Measurements from ENCODE around the gene DOK7. TPM values are rescaled to one million over a fixed set of nuclear protein-coding genes. Genes with fewer than 3 reads are reported as not detected.

Gene DOK7
- polyA plus RNA-seq, 3 donors = not detected

DNA sequence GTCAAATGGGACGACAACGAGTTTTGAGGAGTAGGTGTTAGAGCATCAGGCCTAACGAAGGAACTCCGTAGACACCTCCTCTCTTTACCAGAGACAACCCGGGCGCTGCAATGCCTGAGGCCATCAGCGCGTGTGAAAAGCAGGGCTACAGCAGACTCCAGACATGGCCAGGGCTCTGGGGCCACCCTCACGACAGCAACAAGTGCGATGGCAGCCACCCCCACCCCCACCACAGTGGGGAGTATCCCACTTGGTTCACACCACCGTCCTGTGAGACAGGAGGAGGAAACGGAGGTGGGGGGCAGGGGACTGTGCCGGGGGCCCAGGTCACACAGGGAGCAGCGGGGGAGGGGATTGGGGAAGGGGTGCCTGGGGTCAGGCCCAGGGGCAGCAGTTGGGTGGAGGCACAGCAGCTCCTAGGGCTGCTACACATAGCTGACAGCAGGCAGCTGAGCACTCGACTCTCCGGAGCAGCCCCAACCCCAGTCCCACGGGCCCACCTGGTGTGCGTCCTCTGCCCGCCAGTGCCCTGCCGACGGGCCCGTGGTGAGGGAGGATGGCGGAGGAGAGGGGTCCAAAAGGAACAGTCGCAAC, 60.6 kb downstream of the DOK7 start:
- Histone ChIP-seq H3K27ac (ENCODE audit: low read depth in 1 of 2, low read length in 2 of 2) (no peak overlapping the region), H3K27me3 (ENCODE audit: control insufficient read depth in 2 of 2, insufficient read depth in 2 of 2, low read length in 2 of 2) (no peaks in the 10 kb centered on the region), H4K20me1 (ENCODE audit: insufficient read depth, low read length) (peaks cover 100% of the 10 kb centered on the region), H3K79me2 (ENCODE audit: insufficient read depth, low read length) (peaks cover 62% of the 10 kb centered on the region), H3K9ac (ENCODE audit: insufficient read depth, low read length, poor library complexity, severe bottlenecking) (no peak overlapping the region), H3K4me1 (ENCODE audit: control insufficient read depth in 1 of 2, insufficient read depth in 2 of 2, low read length in 2 of 2) (peaks cover 0 to 4% of the 10 kb centered on the region in 2 donors), H3K9me3 (replicated peaks in 1 of 2; ENCODE audit: control insufficient read depth in 1 of 2, insufficient read depth in 1 of 2, low read length in 2 of 2) (no peaks in the 10 kb centered on the region), H3K4me3 (replicated peaks in 1 of 3; ENCODE audit: low read depth in 2 of 3, low read length in 3 of 3) (no peak overlapping the region), H2AFZ (ENCODE audit: insufficient read depth, low read depth, low read length, poor library complexity, severe bottlenecking) (no peak overlapping the region), H3K36me3 (replicated peaks in 1 of 2; ENCODE audit: control insufficient read depth in 1 of 2, insufficient read depth in 2 of 2, low read length in 2 of 2) (peaks cover 80 to 99% of the 10 kb centered on the region in 2 donors), H3K4me2 (replicated peaks; ENCODE audit: extremely low read depth, low read length, poor library complexity, severe bottlenecking) (no peak overlapping the region)
- 97% methylated on average over 7 of the region's 24 CpGs for WGBS (ENCODE audit: insufficient coverage)
- no peaks in the 10 kb centered on the region for H3K27me3 Mint-ChIP-seq (ENCODE audit: low read depth in 3 of 3)
- H3K36me3 Mint-ChIP-seq = peaks cover 67 to 94% of the 10 kb centered on the region in 2 donors
- H3K27ac Mint-ChIP-seq = peak overlapping the region in 1 of 7 donors; percentile 28
- intact Hi-C loops (cut with micrococcal nuclease) = no loop called here
- DNase-seq = no peak
- TF ChIP-seq, protein P1, sequence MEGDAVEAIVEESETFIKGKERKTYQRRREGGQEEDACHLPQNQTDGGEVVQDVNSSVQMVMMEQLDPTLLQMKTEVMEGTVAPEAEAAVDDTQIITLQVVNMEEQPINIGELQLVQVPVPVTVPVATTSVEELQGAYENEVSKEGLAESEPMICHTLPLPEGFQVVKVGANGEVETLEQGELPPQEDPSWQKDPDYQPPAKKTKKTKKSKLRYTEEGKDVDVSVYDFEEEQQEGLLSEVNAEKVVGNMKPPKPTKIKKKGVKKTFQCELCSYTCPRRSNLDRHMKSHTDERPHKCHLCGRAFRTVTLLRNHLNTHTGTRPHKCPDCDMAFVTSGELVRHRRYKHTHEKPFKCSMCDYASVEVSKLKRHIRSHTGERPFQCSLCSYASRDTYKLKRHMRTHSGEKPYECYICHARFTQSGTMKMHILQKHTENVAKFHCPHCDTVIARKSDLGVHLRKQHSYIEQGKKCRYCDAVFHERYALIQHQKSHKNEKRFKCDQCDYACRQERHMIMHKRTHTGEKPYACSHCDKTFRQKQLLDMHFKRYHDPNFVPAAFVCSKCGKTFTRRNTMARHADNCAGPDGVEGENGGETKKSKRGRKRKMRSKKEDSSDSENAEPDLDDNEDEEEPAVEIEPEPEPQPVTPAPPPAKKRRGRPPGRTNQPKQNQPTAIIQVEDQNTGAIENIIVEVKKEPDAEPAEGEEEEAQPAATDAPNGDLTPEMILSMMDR (IDR thresholded peaks at IDR 0.05) = no peak
- H3K4me3 Mint-ChIP-seq = no peak overlapping the region
- H3K4me1 Mint-ChIP-seq = peaks cover 6% of the 10 kb centered on the region
- H3K9me3 Mint-ChIP-seq = no peaks in the 10 kb centered on the region

DNA sequence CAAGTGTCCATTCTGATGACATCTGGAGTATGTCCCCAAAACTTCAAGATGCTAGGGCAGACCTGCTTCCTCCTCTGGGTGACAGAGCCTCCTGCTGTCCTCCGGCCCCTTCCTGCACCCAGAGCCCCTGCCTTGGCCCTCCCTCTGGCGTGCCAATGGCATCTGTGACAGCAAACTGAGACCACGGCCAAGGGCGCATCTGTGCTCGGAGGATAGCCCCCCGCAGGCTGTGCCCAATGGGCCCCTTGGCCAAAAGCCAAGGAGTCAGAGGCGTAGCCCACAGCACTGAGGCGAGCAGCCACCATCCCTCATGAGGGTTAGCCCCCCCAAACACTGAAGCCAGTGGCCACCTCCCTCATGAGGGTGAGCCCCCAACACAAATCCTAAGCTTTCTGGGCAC, 61.2 kb downstream of the DOK7 start:
- 95% methylated on average over 8 of the region's 8 CpGs for WGBS (ENCODE audit: insufficient coverage)
- H3K36me3 Mint-ChIP-seq = peaks cover 61 to 91% of the 10 kb centered on the region in 2 donors
- H3K79me2 ChIP-seq (ENCODE audit: insufficient read depth, low read length) = peaks cover 68% of the 10 kb centered on the region
- H3K9me3 Mint-ChIP-seq = no peaks in the 10 kb centered on the region
- H3K4me3 Mint-ChIP-seq = no peak overlapping the region
- H2AFZ ChIP-seq (ENCODE audit: insufficient read depth, low read depth, low read length, poor library complexity, severe bottlenecking) = no peak overlapping the region
- no peak for DNase-seq
- no peaks in the 10 kb centered on the region for H3K27me3 Mint-ChIP-seq (ENCODE audit: low read depth in 3 of 3)
- H3K4me1 ChIP-seq (ENCODE audit: control insufficient read depth in 1 of 2, insufficient read depth in 2 of 2, low read length in 2 of 2) = peaks cover 4 to 10% of the 10 kb centered on the region in 2 donors
- H3K27ac ChIP-seq (ENCODE audit: low read depth in 1 of 2, low read length in 2 of 2) = no peak overlapping the region
- H3K4me3 ChIP-seq (replicated peaks in 1 of 3; ENCODE audit: low read depth in 2 of 3, low read length in 3 of 3) = no peak overlapping the region
- peaks cover 12% of the 10 kb centered on the region for H3K4me1 Mint-ChIP-seq
- no peaks in the 10 kb centered on the region for H3K9me3 ChIP-seq (replicated peaks in 1 of 2; ENCODE audit: control insufficient read depth in 1 of 2, insufficient read depth in 1 of 2, low read length in 2 of 2)
- intact Hi-C loops (cut with micrococcal nuclease) = no loop called here
- peaks cover 100% of the 10 kb centered on the region for H4K20me1 ChIP-seq (ENCODE audit: insufficient read depth, low read length)
- peaks cover 74 to 95% of the 10 kb centered on the region in 2 donors for H3K36me3 ChIP-seq (replicated peaks in 1 of 2; ENCODE audit: control insufficient read depth in 1 of 2, insufficient read depth in 2 of 2, low read length in 2 of 2)
- TF ChIP-seq, protein P1 (IDR thresholded peaks at IDR 0.05) = no peak
- H3K4me2 ChIP-seq (replicated peaks; ENCODE audit: extremely low read depth, low read length, poor library complexity, severe bottlenecking) = no peak overlapping the region
- H3K27me3 ChIP-seq (ENCODE audit: control insufficient read depth in 2 of 2, insufficient read depth in 2 of 2, low read length in 2 of 2) = no peaks in the 10 kb centered on the region
- H3K27ac Mint-ChIP-seq = no peak overlapping the region
- no peak overlapping the region for H3K9ac ChIP-seq (ENCODE audit: insufficient read depth, low read length, poor library complexity, severe bottlenecking)

Measured in CD14-positive monocyte (primary cell).